22Rv1 (cell line): Measurements from ENCODE around the gene UGT2B17.
A peak's percentile ranks its signal among the peaks of the same experiment; 100 is the strongest.

Source experiments
- H3K27ac ChIP-seq: fragments of 450-650 bp; 2 replicates; pipeline ENCODE4 v1.5.1; 2017
- CTCF ChIP-seq: fragments of 450-650 bp; IDR thresholded peaks from 2 replicates; pipeline ENCODE4 v1.5.1; 2017; ENCODE audit warnings: mild to moderate bottlenecking
- ZFX ChIP-seq: fragments of 450-650 bp; IDR thresholded peaks from 2 replicates; pipeline ENCODE4 v1.6.1; 2017; ENCODE audit warnings: antibody characterized with exemption, borderline replicate concordance

Gene UGT2B17

GRCh38 chr4:68499021-68499420 is 77.1 kb downstream of the UGT2B17 start:
- TF ChIP-seq ZFX (no peak), CTCF (no peak)
- peak overlapping the region; percentile 46 for H3K27ac ChIP-seq

- TF ChIP-seq CTCF (peak; percentile 91), ZFX (no peak)
- peak overlapping the region; percentile 46 for H3K27ac ChIP-seq
Measured at GRCh38 chr4:68498413-68499007, 77.6 kb downstream of the UGT2B17 start.

GRCh38 chr4:68494688-68495087 is 81.4 kb downstream of the UGT2B17 start:
- no peak for TF ChIP-seq ZFX
- TF ChIP-seq CTCF, result no peak
- no peak overlapping the region for H3K27ac ChIP-seq

GRCh38 chr4:68490826-68491457 is 85.2 kb downstream of the UGT2B17 start:
- no peak for TF ChIP-seq CTCF
- TF ChIP-seq ZFX, result no peak
- H3K27ac ChIP-seq, result no peak overlapping the region

- no peak overlapping the region for H3K27ac ChIP-seq
- no peak for TF ChIP-seq ZFX
- TF ChIP-seq CTCF, result no peak
Measured at GRCh38 chr4:68489338-68489737, 86.8 kb downstream of the UGT2B17 start.
